Endothelial cell of umbilical vein (primary cell): ENCODE results near the gene NUDT14. TPM values are rescaled to one million over a fixed set of nuclear protein-coding genes. Genes with fewer than 3 reads are reported as not detected.

Source experiments
- BruUV-seq: library from RNA; stranded (reverse); fragments of 400-500 nt; replicated peaks from 2 replicates; lab custom pipeline; 2021; lab: Mats Ljungman, UMichigan
- CTCF ChIA-PET: fragments of 300-600, 350-600 bp; sonication (Branson Sonifier 250); formaldehyde crosslinking; loops from one replicate; lab custom pipeline; 2021; ENCODE audit warnings: antibody characterized with exemption, inconsistent platforms; lab: Charles Lee
- POLR2A ChIA-PET: fragments of 300-600, 350-600 bp; sonication (Branson Sonifier 250); formaldehyde crosslinking; loops from one replicate; lab custom pipeline; 2021; ENCODE audit warnings: antibody characterized with exemption, inconsistent platforms; lab: Charles Lee
- DNase-seq: peaks from one replicate; pipeline ENCODE4 v3.0.0-alpha.2; 2011; ENCODE audit warnings: low read depth, low spot score
- FAIRE-seq: peaks from 2 replicates; lab custom pipeline; 2011; peaks lifted over from hg19 to GRCh38; lab: Jason Lieb, UNC
- H2AFZ ChIP-seq: 2 replicates; pipeline ENCODE4 v1.6.0; 2012; ENCODE audit warnings: low read depth, low read length, control low read depth, inconsistent platforms
- H3K27ac ChIP-seq: 2 replicates; pipeline ENCODE4 v1.5.1; 2011; ENCODE audit warnings: low read depth, mild to moderate bottlenecking, control low read depth, low read length, moderate library complexity; ENCODE audit not compliant: insufficient read depth
- H3K27me3 ChIP-seq, 2 experiments: 2 replicates each; pipeline versions ENCODE4 v1.6.0 to v1.6.1; 2011; ENCODE audit warnings: low read length in 2 of 2, mixed read lengths in 1 of 2; ENCODE audit not compliant: control insufficient read depth in 2 of 2, insufficient read depth in 2 of 2
- H3K36me3 ChIP-seq, 2 experiments: 2 replicates in 1 of 2; 3 replicates in 1 of 2; pipeline ENCODE4 v1.5.1; 2011; ENCODE audit warnings: low read length in 2 of 2, mild to moderate bottlenecking in 1 of 2, moderate library complexity in 1 of 2; ENCODE audit not compliant: control insufficient read depth in 2 of 2, insufficient read depth in 2 of 2; ENCODE audit errors: extremely low read depth in 1 of 2
- H3K4me1 ChIP-seq: 3 replicates; pipeline ENCODE4 v1.5.1; 2011; ENCODE audit warnings: mild to moderate bottlenecking, low read length; ENCODE audit not compliant: control insufficient read depth, insufficient read depth; ENCODE audit errors: extremely low read depth
- H3K4me2 ChIP-seq: 2 replicates; pipeline ENCODE4 v1.6.1; 2011; ENCODE audit warnings: low read length, control low read depth, mixed read lengths; ENCODE audit not compliant: insufficient read depth
- H3K4me3 ChIP-seq, 3 experiments: fragments of 200-600 bp in 1 of 3; sonication (generic), shearing (Covaris generic) in 1 of 3; replicated peaks in 1 of 3; 2 replicates each; pipeline ENCODE4 v1.5.1; 2011 to 2016; ENCODE audit warnings: control low read depth in 3 of 3, low read length in 3 of 3, mild to moderate bottlenecking in 2 of 3, inconsistent platforms in 1 of 3, low read depth in 1 of 3, moderate library complexity in 1 of 3; ENCODE audit not compliant: insufficient read depth in 1 of 3
- H3K79me2 ChIP-seq: 2 replicates; pipeline ENCODE4 v1.6.0; 2012; ENCODE audit warnings: low read length, inconsistent platforms; ENCODE audit not compliant: control insufficient read depth, insufficient read depth
- H3K9ac ChIP-seq: replicated peaks from 2 replicates; pipeline ENCODE3; 2011; ENCODE audit warnings: low read length, control low read depth; ENCODE audit not compliant: insufficient read depth; ENCODE audit errors: extremely low read depth
- H3K9me1 ChIP-seq: replicated peaks from 3 replicates; pipeline ENCODE4 v1.6.0; 2011; ENCODE audit warnings: mild to moderate bottlenecking, low read length; ENCODE audit not compliant: control insufficient read depth, insufficient read depth; ENCODE audit errors: extremely low read depth
- H3K9me3 ChIP-seq: replicated peaks from 2 replicates; pipeline ENCODE4 v1.5.1; 2012; ENCODE audit warnings: low read length, inconsistent platforms; ENCODE audit not compliant: control insufficient read depth, insufficient read depth
- H4K20me1 ChIP-seq: replicated peaks from 2 replicates; pipeline ENCODE3; 2011; ENCODE audit warnings: mild to moderate bottlenecking, low read length; ENCODE audit not compliant: control insufficient read depth, insufficient read depth; ENCODE audit errors: extremely low read depth
- EZH2 ChIP-seq: IDR thresholded peaks from 2 replicates; pipeline ENCODE4 v1.6.1; 2012; ENCODE audit warnings: borderline replicate concordance, low read depth, mild to moderate bottlenecking, moderate library complexity, low read length, inconsistent platforms; ENCODE audit not compliant: severe bottlenecking
- FOS ChIP-seq: IDR thresholded peaks from 2 replicates; pipeline ENCODE4 v1.6.1; 2011; ENCODE audit warnings: mild to moderate bottlenecking, low read length, moderate library complexity, borderline replicate concordance; ENCODE audit not compliant: insufficient read depth
- GATA2 ChIP-seq: IDR thresholded peaks from 2 replicates; pipeline ENCODE4 v1.7.0; 2011; ENCODE audit warnings: low read depth, mild to moderate bottlenecking, moderate library complexity, mixed read lengths, low read length; ENCODE audit not compliant: insufficient read length, insufficient read depth
- JUN ChIP-seq: IDR thresholded peaks from 2 replicates; pipeline ENCODE4 v1.6.1; 2011; ENCODE audit warnings: borderline replicate concordance, low read depth; ENCODE audit not compliant: insufficient read length, insufficient read depth
- MYC ChIP-seq: IDR thresholded peaks from one replicate; pipeline ENCODE4 v1.6.1; 2011; ENCODE audit warnings: mild to moderate bottlenecking, low read depth, low read length
- POLR2A ChIP-seq: IDR thresholded peaks from 2 replicates; pipeline ENCODE4 v1.6.1; 2012; ENCODE audit warnings: low read depth, mild to moderate bottlenecking, control low read depth, low read length
- POLR2AphosphoS5 ChIP-seq: IDR thresholded peaks from 2 replicates; pipeline ENCODE4 v1.6.1; 2012; ENCODE audit warnings: low read depth, mild to moderate bottlenecking, control low read depth, low read length, moderate library complexity; ENCODE audit not compliant: insufficient read depth
- dilution Hi-C: fragments of 300-500 bp; cut with MboI; formaldehyde crosslinking; loops from one replicate; pipeline ENCODE4 v1.15.0; 2019; ENCODE audit warnings: low sequenced_read_pairs; ENCODE audit not compliant: extremely low pct_ligation_motif_present
- intact Hi-C: fragments of 100-400 bp; cut with micrococcal nuclease; formaldehyde crosslinking; loops from one replicate; pipeline ENCODE4 v1.10.0; 2022
- polyA plus RNA-seq, 4 experiments: library from polyadenylated mRNA; depleted of rRNA in 3 of 4; stranded (reverse) in 3 of 4; unstranded in 1 of 4; fragments of >200 nt; gene quantifications; 2 replicates each; pipeline versions ENCODE4 v1.2.1 to v1.2.3, GENCODE V29; 2011 to 2012; ENCODE audit warnings: missing spikeins in 1 of 4
- total RNA-seq: library from RNA; stranded (reverse); gene quantifications from 2 replicates; pipeline ENCODE4 v1.2.3, GENCODE V29; 2021
- TF ChIP-seq, protein P1 (sequence below): IDR thresholded peaks from 2 replicates; pipeline ENCODE4 v1.6.1; 2011; ENCODE audit not compliant: insufficient read depth, insufficient read length
- TF ChIP-seq, protein P2 (sequence below), 2 donors: IDR thresholded peaks; 1 replicate in 1 of 2; 2 replicates in 1 of 2; pipeline ENCODE4 v1.5.1; 2011; ENCODE audit warnings: low read length in 2 of 2, mild to moderate bottlenecking in 2 of 2, moderate library complexity in 2 of 2, control low read depth in 1 of 2, inconsistent platforms in 1 of 2, low read depth in 1 of 2; ENCODE audit not compliant: insufficient read depth in 1 of 2; ENCODE audit errors: extremely low read depth in 1 of 2

The NUDT14 gene
- total and polyA plus RNA-seq, 2 donors (not counting 3 experiments of a cell fraction or from before 2014, with no cell fraction given), result 97.7 to 103 TPM

DNA sequence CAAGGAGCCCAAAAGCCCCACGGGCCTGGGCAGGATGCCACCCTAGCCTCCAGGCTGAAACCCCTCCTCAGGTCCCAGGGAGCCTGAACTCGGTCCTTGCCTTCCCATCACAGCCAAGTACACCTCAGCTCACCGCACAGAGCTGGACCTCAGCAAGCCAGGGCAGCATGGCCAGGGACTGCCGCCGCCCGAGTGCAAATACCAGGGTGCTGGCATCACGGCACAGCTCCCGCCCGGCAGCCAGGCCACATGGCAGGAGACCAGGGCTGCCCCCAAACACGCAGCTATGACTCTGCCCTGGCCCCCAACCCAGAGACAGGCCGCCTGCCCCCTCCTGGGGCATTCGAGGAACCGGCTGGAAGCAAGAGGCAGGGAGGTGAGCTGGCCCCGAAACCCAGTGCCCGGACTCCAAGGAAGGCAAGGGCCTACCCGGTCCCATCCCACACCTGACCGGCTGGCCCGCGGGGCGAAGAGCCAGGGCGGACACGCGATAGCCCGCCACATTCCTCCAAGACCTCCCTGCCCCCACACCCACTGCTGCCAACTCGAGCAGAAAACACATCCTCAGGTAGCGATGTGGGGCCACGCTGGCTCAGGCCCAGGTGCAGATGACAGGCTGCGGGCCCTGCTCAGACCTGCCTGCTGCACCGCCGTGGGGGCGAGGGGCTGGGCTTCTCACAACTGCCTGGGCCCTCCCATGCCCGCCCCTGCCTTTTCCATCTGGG lies 15.2 kb downstream of the NUDT14 start:
- Histone ChIP-seq H3K4me3 (no peak overlapping the region), H3K36me3 (peaks cover 0 to 3% of the 10 kb centered on the region in 2 experiments), H3K27ac (no peak overlapping the region), H3K9ac (no peak overlapping the region), H3K27me3 (no peaks in the 10 kb centered on the region), H4K20me1 (no peaks in the 10 kb centered on the region), H3K9me3 (no peaks in the 10 kb centered on the region), H2AFZ (no peak overlapping the region), H3K4me1 (peaks cover 30% of the 10 kb centered on the region), H3K9me1 (no peaks in the 10 kb centered on the region), H3K4me2 (no peak overlapping the region), H3K79me2 (peaks cover 68% of the 10 kb centered on the region)
- ChIA-PET CTCF (interaction anchor here (0.6 to 2.7 kb wide), 5 partner anchors 14 to 112 kb away, joined by 3 to 15 read pairs (median 3); no protein-coding TSS in a partner anchor), POLR2A (no interaction called here)
- TF ChIP-seq POLR2AphosphoS5 (no peak), EZH2 (no peak), MYC (no peak), FOS (no peak), GATA2 (no peak), POLR2A (no peak), JUN (no peak)
- TF ChIP-seq, protein P1, sequence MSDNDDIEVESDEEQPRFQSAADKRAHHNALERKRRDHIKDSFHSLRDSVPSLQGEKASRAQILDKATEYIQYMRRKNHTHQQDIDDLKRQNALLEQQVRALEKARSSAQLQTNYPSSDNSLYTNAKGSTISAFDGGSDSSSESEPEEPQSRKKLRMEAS, result no peak
- TF ChIP-seq, protein P2, sequence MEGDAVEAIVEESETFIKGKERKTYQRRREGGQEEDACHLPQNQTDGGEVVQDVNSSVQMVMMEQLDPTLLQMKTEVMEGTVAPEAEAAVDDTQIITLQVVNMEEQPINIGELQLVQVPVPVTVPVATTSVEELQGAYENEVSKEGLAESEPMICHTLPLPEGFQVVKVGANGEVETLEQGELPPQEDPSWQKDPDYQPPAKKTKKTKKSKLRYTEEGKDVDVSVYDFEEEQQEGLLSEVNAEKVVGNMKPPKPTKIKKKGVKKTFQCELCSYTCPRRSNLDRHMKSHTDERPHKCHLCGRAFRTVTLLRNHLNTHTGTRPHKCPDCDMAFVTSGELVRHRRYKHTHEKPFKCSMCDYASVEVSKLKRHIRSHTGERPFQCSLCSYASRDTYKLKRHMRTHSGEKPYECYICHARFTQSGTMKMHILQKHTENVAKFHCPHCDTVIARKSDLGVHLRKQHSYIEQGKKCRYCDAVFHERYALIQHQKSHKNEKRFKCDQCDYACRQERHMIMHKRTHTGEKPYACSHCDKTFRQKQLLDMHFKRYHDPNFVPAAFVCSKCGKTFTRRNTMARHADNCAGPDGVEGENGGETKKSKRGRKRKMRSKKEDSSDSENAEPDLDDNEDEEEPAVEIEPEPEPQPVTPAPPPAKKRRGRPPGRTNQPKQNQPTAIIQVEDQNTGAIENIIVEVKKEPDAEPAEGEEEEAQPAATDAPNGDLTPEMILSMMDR (IDR thresholded peaks at IDR 0.05; ENCODE audit: extremely low read depth in 1 of 2, insufficient read depth in 1 of 2, low read depth in 1 of 2, low read length in 2 of 2), result no peak
- dilution Hi-C loops, result no loop called here
- FAIRE-seq (no peak), DNase-seq (no peak)
- BruUV-seq, result no TSS peak
- intact Hi-C loops, result loop anchor here (5.0 to 10.0 kb wide), 2 partner anchors 79 to 194 kb away; partner anchors contain the start of gene BTBD6
